Skin of body (tissue), 2 donors: ENCODE measurements around the gene WFIKKN1. TPM values are rescaled to one million over a fixed set of nuclear protein-coding genes. Genes with fewer than 3 reads are reported as not detected.

Experiments
- DNase-seq: peaks from one replicate; lab custom pipeline; 2025; lab: John Stamatoyannopoulos, UW
- total RNA-seq: library from RNA; depleted of rRNA; stranded (reverse); fragments of >200 nt; gene quantifications from one replicate; pipeline ENCODE4 v1.2.3, GENCODE V29; 2014

WFIKKN1 gene
- total RNA-seq, 1 donor from 2014 or later = 0.20 TPM

GRCh38 chr16:624526-625070 is 6.2 kb upstream of the WFIKKN1 start:
- no peak for DNase-seq

GRCh38 chr16:625117-625976 is 5.4 kb upstream of the WFIKKN1 start:
- DNase-seq = no peak

GRCh38 chr16:625977-626765 is 4.6 kb upstream of the WFIKKN1 start:
- DNase-seq = no peak

GRCh38 chr16:626787-627453 is 3.9 kb upstream of the WFIKKN1 start:
- DNase-seq = no peak

GRCh38 chr16:627454-628239 is 3.1 kb upstream of the WFIKKN1 start:
- no peak for DNase-seq

GRCh38 chr16:628321-629061 is 2.3 kb upstream of the WFIKKN1 start:
- no peak for DNase-seq

GRCh38 chr16:629185-629832 is 1.5 kb upstream of the WFIKKN1 start:
- no peak for DNase-seq

- DNase-seq = no peak
Measured at GRCh38 chr16:629833-630248, 944 bp upstream of the WFIKKN1 start.

- DNase-seq = no peak
Measured at GRCh38 chr16:630249-630814, 453 bp upstream of the WFIKKN1 start.

- no peak for DNase-seq
Measured at GRCh38 chr16:631808-632358, 1.1 kb downstream of the WFIKKN1 start.

GRCh38 chr16:632486-633335 is 1.9 kb downstream of the WFIKKN1 start:
- no peak for DNase-seq

- no peak for DNase-seq
Measured at GRCh38 chr16:633336-634050, 2.7 kb downstream of the WFIKKN1 start.

GRCh38 chr16:634051-634670 is 3.4 kb downstream of the WFIKKN1 start:
- DNase-seq = no peak

GRCh38 chr16:634996-635395 is 4.2 kb downstream of the WFIKKN1 start:
- no peak for DNase-seq

- DNase-seq = no peak
Measured at GRCh38 chr16:635573-636205, 4.9 kb downstream of the WFIKKN1 start.
